HEK293 (cell line): Measurements from ENCODE around the gene MTUS2.

Source experiments
- CTCF ChIA-PET: fragments of 350-600 bp; formaldehyde crosslinking; extraction: SDS; loops from one replicate; lab custom pipeline; 2021; ENCODE audit warnings: antibody characterized with exemption; lab: Yijun Ruan, JAX
- POLR2A ChIA-PET: fragments of 300-600 bp; formaldehyde crosslinking; extraction: SDS; loops from one replicate; lab custom pipeline; 2020; ENCODE audit warnings: antibody characterized with exemption, inconsistent platforms; lab: Yijun Ruan, JAX
- H3K27ac ChIP-seq: fragments of 200-500 bp; sonication (Bioruptor generic); 2 replicates; pipeline ENCODE4 v1.5.1; 2014; ENCODE audit warnings: low read depth, low read length, control low read depth, inconsistent platforms; ENCODE audit errors: extremely low read depth
- H3K36me3 ChIP-seq, 2 experiments: fragments of 200-500 bp in 1 of 2; sonication (Bioruptor generic) in 1 of 2; 1 replicate in 1 of 2; 2 replicates in 1 of 2; pipeline ENCODE4 v1.5.1; 2014 to 2017; ENCODE audit warnings: inconsistent platforms in 2 of 2, low read length in 2 of 2; ENCODE audit not compliant: control insufficient read depth in 2 of 2, insufficient read depth in 1 of 2
- H3K4me1 ChIP-seq: fragments of 200-500 bp; sonication (Bioruptor generic); 2 replicates; pipeline ENCODE4 v1.5.1; 2014; ENCODE audit warnings: mild to moderate bottlenecking, low read length, inconsistent platforms; ENCODE audit not compliant: control insufficient read depth, insufficient read depth
- H3K4me3 ChIP-seq: 2 replicates; pipeline ENCODE4 v1.5.1; 2011; ENCODE audit warnings: low read depth, mild to moderate bottlenecking, control low read depth, low read length, moderate library complexity
- H3K9me3 ChIP-seq: fragments of 200-500 bp; sonication (Bioruptor generic); 2 replicates; pipeline ENCODE4 v1.5.1; 2014; ENCODE audit warnings: low read depth, low read length, inconsistent platforms; ENCODE audit not compliant: control insufficient read depth, insufficient read depth
- BCL11B ChIP-seq: fragments of 450-650 bp; formaldehyde crosslinking; IDR thresholded peaks from 2 replicates; pipeline ENCODE4 v1.5.1; 2016; ENCODE audit warnings: low read depth, missing biosample characterization, missing genetic modification characterization
- FEZF1 ChIP-seq: fragments of 450-650 bp; formaldehyde crosslinking; IDR thresholded peaks from 2 replicates; pipeline ENCODE4 v1.5.1; 2016; ENCODE audit warnings: missing biosample characterization, missing genetic modification characterization
- GFI1B ChIP-seq: fragments of 450-650 bp; formaldehyde crosslinking; IDR thresholded peaks from 2 replicates; pipeline ENCODE4 v1.5.1; 2016; ENCODE audit warnings: missing biosample characterization, missing genetic modification characterization
- GLIS1 ChIP-seq: fragments of 450-650 bp; formaldehyde crosslinking; IDR thresholded peaks from 2 replicates; pipeline ENCODE4 v1.5.1; 2016; ENCODE audit warnings: missing biosample characterization, missing genetic modification characterization
- GLIS2 ChIP-seq: fragments of 450-650 bp; formaldehyde crosslinking; IDR thresholded peaks from 2 replicates; pipeline ENCODE4 v1.5.1; 2016; ENCODE audit warnings: missing biosample characterization, missing genetic modification characterization
- SALL2 ChIP-seq: fragments of 450-650 bp; formaldehyde crosslinking; IDR thresholded peaks from 2 replicates; pipeline ENCODE4 v1.5.0; 2017; ENCODE audit warnings: missing biosample characterization, mild to moderate bottlenecking, missing genetic modification characterization, borderline replicate concordance
- SCRT2 ChIP-seq: fragments of 450-650 bp; formaldehyde crosslinking; IDR thresholded peaks from 2 replicates; pipeline ENCODE4 v1.5.1; 2016; ENCODE audit warnings: missing biosample characterization, missing genetic modification characterization
- TCF7L2 ChIP-seq: IDR thresholded peaks from 2 replicates; pipeline ENCODE4 v1.6.1; 2011; ENCODE audit warnings: low read depth, mild to moderate bottlenecking, inconsistent platforms, low read length, moderate library complexity, borderline replicate concordance
- ZEB2 ChIP-seq: fragments of 450-650 bp; formaldehyde crosslinking; IDR thresholded peaks from 2 replicates; pipeline ENCODE4 v1.5.1; 2016; ENCODE audit warnings: missing biosample characterization, missing genetic modification characterization
- ZNF10 ChIP-seq: fragments of 450-650 bp; formaldehyde crosslinking; IDR thresholded peaks from 2 replicates; pipeline ENCODE4 v1.5.1; 2017; ENCODE audit warnings: missing biosample characterization, missing genetic modification characterization
- ZNF121 ChIP-seq: fragments of 450-650 bp; formaldehyde crosslinking; IDR thresholded peaks from 2 replicates; pipeline ENCODE4 v1.5.1; 2016; ENCODE audit warnings: missing biosample characterization, missing genetic modification characterization
- ZNF221 ChIP-seq: fragments of 450-650 bp; formaldehyde crosslinking; IDR thresholded peaks from 2 replicates; pipeline ENCODE4 v1.5.1; 2017; ENCODE audit warnings: missing biosample characterization, missing genetic modification characterization, borderline replicate concordance
- ZNF335 ChIP-seq: fragments of 450-650 bp; formaldehyde crosslinking; conservative IDR thresholded peaks from 2 replicates; pipeline ENCODE4 v1.5.1; 2016; ENCODE audit warnings: missing biosample characterization, missing genetic modification characterization
- ZNF354C ChIP-seq: fragments of 450-650 bp; formaldehyde crosslinking; IDR thresholded peaks from 2 replicates; pipeline ENCODE4 v1.5.1; 2016; ENCODE audit warnings: missing biosample characterization, missing genetic modification characterization, low read depth, borderline replicate concordance
- ZNF394 ChIP-seq: fragments of 450-650 bp; formaldehyde crosslinking; IDR thresholded peaks from 2 replicates; pipeline ENCODE4 v1.5.1; 2016; ENCODE audit warnings: missing biosample characterization, missing genetic modification characterization, mild to moderate bottlenecking, moderate library complexity, borderline replicate concordance
- ZNF501 ChIP-seq: fragments of 450-650 bp; formaldehyde crosslinking; IDR thresholded peaks from 2 replicates; pipeline ENCODE4 v1.5.1; 2016; ENCODE audit warnings: missing biosample characterization, missing genetic modification characterization
- ZNF530 ChIP-seq: fragments of 450-650 bp; formaldehyde crosslinking; IDR thresholded peaks from 2 replicates; pipeline ENCODE4 v1.5.1; 2016; ENCODE audit warnings: low read depth, missing biosample characterization, missing genetic modification characterization
- ZNF558 ChIP-seq: fragments of 450-650 bp; formaldehyde crosslinking; IDR thresholded peaks from 2 replicates; pipeline ENCODE4 v1.5.1; 2016; ENCODE audit warnings: missing biosample characterization, missing genetic modification characterization
- ZNF560 ChIP-seq: fragments of 450-650 bp; formaldehyde crosslinking; IDR thresholded peaks from 2 replicates; pipeline ENCODE4 v1.5.1; 2017; ENCODE audit warnings: missing biosample characterization, missing genetic modification characterization, borderline replicate concordance
- ZNF623 ChIP-seq: fragments of 450-650 bp; formaldehyde crosslinking; IDR thresholded peaks from 2 replicates; pipeline ENCODE4 v1.5.1; 2016; ENCODE audit warnings: missing biosample characterization, missing genetic modification characterization
- ZNF76 ChIP-seq: fragments of 450-650 bp; formaldehyde crosslinking; IDR thresholded peaks from 2 replicates; pipeline ENCODE4; 2016; ENCODE audit warnings: low read depth, missing biosample characterization, missing genetic modification characterization, borderline replicate concordance
- ZNF785 ChIP-seq: fragments of 450-650 bp; formaldehyde crosslinking; IDR thresholded peaks from 2 replicates; pipeline ENCODE4 v1.5.1; 2016; ENCODE audit warnings: missing biosample characterization, missing genetic modification characterization
- ZNF837 ChIP-seq: fragments of 450-650 bp; formaldehyde crosslinking; IDR thresholded peaks from 2 replicates; pipeline ENCODE4 v1.5.1; 2016; ENCODE audit warnings: missing biosample characterization, missing genetic modification characterization
- TF ChIP-seq, protein P1 (sequence below): fragments of 450-650 bp; formaldehyde crosslinking; IDR thresholded peaks from 2 replicates; pipeline ENCODE4 v1.5.1; 2016; ENCODE audit warnings: missing biosample characterization, missing genetic modification characterization
- TF ChIP-seq, protein P2 (sequence below): sonication (generic); formaldehyde crosslinking; IDR thresholded peaks from 2 replicates; pipeline ENCODE4 v1.8.1; 2022; ENCODE audit warnings: mild to moderate bottlenecking, moderate library complexity, missing genetic modification reagents
- TF ChIP-seq, protein P3 (sequence below): fragments of 450-650 bp; formaldehyde crosslinking; IDR thresholded peaks from 2 replicates; pipeline ENCODE4 v1.5.1; 2017; ENCODE audit warnings: missing biosample characterization, mild to moderate bottlenecking, missing genetic modification characterization, moderate library complexity
- TF ChIP-seq, protein P4 (sequence below): fragments of 450-650 bp; IDR thresholded peaks from 2 replicates; pipeline ENCODE4 v1.5.1; 2018; ENCODE audit warnings: missing biosample characterization, missing genetic modification characterization

Gene MTUS2

DNA sequence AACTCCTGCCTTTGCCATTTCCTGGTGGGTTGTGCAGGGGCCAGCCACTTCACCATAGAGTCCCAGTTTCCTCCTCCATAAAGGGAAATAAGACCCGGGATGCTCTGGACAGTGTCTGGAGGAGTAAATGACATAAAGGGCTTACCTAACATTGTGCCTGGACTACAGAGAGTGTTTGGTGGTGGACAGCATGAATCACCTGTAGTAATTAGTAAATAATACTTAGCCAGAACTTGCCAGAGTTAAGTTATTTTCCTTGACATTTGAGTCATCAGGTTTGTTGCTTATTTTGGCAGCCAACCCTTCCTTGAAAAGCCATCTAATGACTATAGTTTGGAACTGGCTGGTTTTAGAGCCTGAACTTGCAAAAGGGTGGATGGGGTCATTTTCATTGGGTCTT lies 616.2 kb downstream of the MTUS2 start (continued):
- TF ChIP-seq ZNF354C (tag by site-specific recombination) (no peak), ZNF560 (no peak), ZNF221 (tag by site-specific recombination) (no peak), ZNF10 (tag by site-specific recombination) (no peak), ZNF121 (tag by site-specific recombination) (no peak), GLIS1 (tag by site-specific recombination) (no peak), ZNF394 (no peak), ZNF76 (tag by site-specific recombination) (no peak), TCF7L2 (no peak), ZNF837 (no peak), ZNF335 (no peak; the same call in 1 of the 2 replicates), ZNF501 (tag by site-specific recombination) (0 out of 2 replicates have a peak, but pooled peaks have one; percentile 23), FEZF1 (peak; percentile 68), ZNF623 (tag by site-specific recombination) (no peak)
- TF ChIP-seq, protein P1, sequence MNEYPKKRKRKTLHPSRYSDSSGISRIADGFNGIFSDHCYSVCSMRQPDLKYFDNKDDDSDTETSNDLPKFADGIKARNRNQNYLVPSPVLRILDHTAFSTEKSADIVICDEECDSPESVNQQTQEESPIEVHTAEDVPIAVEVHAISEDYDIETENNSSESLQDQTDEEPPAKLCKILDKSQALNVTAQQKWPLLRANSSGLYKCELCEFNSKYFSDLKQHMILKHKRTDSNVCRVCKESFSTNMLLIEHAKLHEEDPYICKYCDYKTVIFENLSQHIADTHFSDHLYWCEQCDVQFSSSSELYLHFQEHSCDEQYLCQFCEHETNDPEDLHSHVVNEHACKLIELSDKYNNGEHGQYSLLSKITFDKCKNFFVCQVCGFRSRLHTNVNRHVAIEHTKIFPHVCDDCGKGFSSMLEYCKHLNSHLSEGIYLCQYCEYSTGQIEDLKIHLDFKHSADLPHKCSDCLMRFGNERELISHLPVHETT = no peak
- TF ChIP-seq, protein P2, sequence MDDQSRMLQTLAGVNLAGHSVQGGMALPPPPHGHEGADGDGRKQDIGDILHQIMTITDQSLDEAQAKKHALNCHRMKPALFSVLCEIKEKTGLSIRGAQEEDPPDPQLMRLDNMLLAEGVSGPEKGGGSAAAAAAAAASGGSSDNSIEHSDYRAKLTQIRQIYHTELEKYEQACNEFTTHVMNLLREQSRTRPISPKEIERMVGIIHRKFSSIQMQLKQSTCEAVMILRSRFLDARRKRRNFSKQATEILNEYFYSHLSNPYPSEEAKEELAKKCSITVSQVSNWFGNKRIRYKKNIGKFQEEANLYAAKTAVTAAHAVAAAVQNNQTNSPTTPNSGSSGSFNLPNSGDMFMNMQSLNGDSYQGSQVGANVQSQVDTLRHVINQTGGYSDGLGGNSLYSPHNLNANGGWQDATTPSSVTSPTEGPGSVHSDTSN = no peak

- H3K4me3 ChIP-seq = no peak overlapping the region
- no peaks in the 10 kb centered on the region for H3K36me3 ChIP-seq
- TF ChIP-seq TCF7L2 (no peak), ZNF335 (no peak), BCL11B (no peak), ZNF530 (no peak)
- TF ChIP-seq, protein P3, sequence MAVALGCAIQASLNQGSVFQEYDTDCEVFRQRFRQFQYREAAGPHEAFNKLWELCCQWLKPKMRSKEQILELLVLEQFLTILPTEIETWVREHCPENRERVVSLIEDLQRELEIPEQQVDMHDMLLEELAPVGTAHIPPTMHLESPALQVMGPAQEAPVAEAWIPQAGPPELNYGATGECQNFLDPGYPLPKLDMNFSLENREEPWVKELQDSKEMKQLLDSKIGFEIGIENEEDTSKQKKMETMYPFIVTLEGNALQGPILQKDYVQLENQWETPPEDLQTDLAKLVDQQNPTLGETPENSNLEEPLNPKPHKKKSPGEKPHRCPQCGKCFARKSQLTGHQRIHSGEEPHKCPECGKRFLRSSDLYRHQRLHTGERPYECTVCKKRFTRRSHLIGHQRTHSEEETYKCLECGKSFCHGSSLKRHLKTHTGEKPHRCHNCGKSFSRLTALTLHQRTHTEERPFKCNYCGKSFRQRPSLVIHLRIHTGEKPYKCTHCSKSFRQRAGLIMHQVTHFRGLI (tag by site-specific recombination) = no peak
- TF ChIP-seq, all 188 proteins: peak for 0
- Histone ChIP-seq H3K9me3 (no peaks in the 10 kb centered on the region), H3K4me1 (peaks cover 14% of the 10 kb centered on the region), H3K27ac (no peak overlapping the region)
- POLR2A ChIA-PET = no interaction called here
- CTCF ChIA-PET = no interaction called here
These were observed 616.7 kb downstream of the MTUS2 start for GRCh38 chr13:29436721-29437280.

DNA sequence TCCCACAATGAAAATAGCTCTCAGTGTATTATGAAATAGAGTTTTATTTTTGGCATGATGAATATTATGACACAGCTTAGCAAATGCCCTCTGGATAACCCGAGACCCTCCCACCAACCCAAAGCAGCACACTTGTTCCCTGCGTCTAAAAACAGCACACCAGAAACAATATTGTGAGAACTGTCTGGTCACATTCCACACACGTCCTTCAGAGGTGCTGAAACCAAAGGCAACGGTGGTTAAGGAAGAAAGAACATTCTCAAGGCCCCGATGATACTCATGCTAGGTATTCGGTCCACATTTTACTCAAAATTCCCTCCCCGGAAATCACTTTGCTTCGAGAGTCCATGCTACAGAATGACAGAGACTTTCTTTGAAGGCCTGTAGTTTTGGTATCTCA lies 618.6 kb downstream of the MTUS2 start:
- Histone ChIP-seq H3K4me1 (peaks cover 14% of the 10 kb centered on the region), H3K27ac (no peak overlapping the region), H3K4me3 (no peak overlapping the region), H3K9me3 (no peaks in the 10 kb centered on the region), H3K36me3 (no peaks in the 10 kb centered on the region)
- CTCF ChIA-PET = interaction anchor here (0.9 kb wide), 1 partner anchor 70 kb away, joined by 3 read pairs; no protein-coding TSS in a partner anchor
- POLR2A ChIA-PET = no interaction called here
- TF ChIP-seq SCRT2 (no peak), GLIS2 (no peak), ZEB2 (no peak), ZNF558 (tag by site-specific recombination) (no peak), GFI1B (tag by site-specific recombination) (no peak), SALL2 (tag by site-specific recombination) (no peak), ZNF785 (tag by site-specific recombination) (no peak)
- TF ChIP-seq, protein P4, sequence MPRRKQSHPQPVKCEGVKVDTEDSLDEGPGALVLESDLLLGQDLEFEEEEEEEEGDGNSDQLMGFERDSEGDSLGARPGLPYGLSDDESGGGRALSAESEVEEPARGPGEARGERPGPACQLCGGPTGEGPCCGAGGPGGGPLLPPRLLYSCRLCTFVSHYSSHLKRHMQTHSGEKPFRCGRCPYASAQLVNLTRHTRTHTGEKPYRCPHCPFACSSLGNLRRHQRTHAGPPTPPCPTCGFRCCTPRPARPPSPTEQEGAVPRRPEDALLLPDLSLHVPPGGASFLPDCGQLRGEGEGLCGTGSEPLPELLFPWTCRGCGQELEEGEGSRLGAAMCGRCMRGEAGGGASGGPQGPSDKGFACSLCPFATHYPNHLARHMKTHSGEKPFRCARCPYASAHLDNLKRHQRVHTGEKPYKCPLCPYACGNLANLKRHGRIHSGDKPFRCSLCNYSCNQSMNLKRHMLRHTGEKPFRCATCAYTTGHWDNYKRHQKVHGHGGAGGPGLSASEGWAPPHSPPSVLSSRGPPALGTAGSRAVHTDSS (tag by site-specific recombination) = no peak
